NCI-H187 (cell line): ENCODE data around the gene GATAD2A.

Source experiments
- DNase-seq, 2 experiments: peaks; one replicate each; lab custom pipeline; 2025; lab: John Stamatoyannopoulos, UW

GATAD2A gene

GRCh38 chr19:19547674-19548336, 142.3 kb downstream of the GATAD2A start:
- DNase-seq = no peak

- no peak for DNase-seq
These were observed 143.7 kb downstream of the GATAD2A start for GRCh38 chr19:19548915-19549759.

GRCh38 chr19:19549804-19550464, 144.5 kb downstream of the GATAD2A start:
- no peak for DNase-seq

GRCh38 chr19:19550485-19550929, 145.0 kb downstream of the GATAD2A start:
- DNase-seq = no peak

GRCh38 chr19:19550972-19551852, 145.7 kb downstream of the GATAD2A start:
- no peak for DNase-seq

- DNase-seq = no peak
These were observed 146.3 kb downstream of the GATAD2A start for GRCh38 chr19:19551853-19552192.

GRCh38 chr19:19552798-19553197, 147.3 kb downstream of the GATAD2A start:
- no peak for DNase-seq

- no peak for DNase-seq
These were observed 148.2 kb downstream of the GATAD2A start for GRCh38 chr19:19553670-19554069.

- no peak for DNase-seq
These were observed 148.9 kb downstream of the GATAD2A start for GRCh38 chr19:19554074-19555023.

GRCh38 chr19:19558055-19558454, 152.6 kb downstream of the GATAD2A start:
- DNase-seq = no peak
